GM23338 (cell line): Measurements from ENCODE around the gene MLLT3. TPM values are rescaled to one million over a fixed set of nuclear protein-coding genes. Genes with fewer than 3 reads are reported as not detected.
A peak's percentile ranks its signal among the peaks of the same experiment; 100 is the strongest.

Source experiments
- ATAC-seq: fragments of 200-7000 bp; cut with Tn5 transposase; 3 replicates; pipeline ENCODE4 v1.9.1; 2020
- DNase-seq: peaks from one replicate; pipeline ENCODE4 v3.0.0-alpha.2; 2015; ENCODE audit warnings: low spot score
- H2AFZ ChIP-seq: fragments of 200-600 bp; sonication (generic); 2 replicates; pipeline ENCODE4 v1.8.0; 2016; ENCODE audit warnings: antibody characterized with exemption, mild to moderate bottlenecking, moderate library complexity
- H3F3A ChIP-seq: fragments of 200-600 bp; sonication (generic); replicated peaks from 2 replicates; pipeline ENCODE4 v1.8.0; 2017; ENCODE audit warnings: antibody characterized with exemption, mixed run types, low read depth
- H3K27ac ChIP-seq: fragments of 200-600 bp; sonication (generic); 2 replicates; pipeline ENCODE4 v1.6.1; 2016; ENCODE audit warnings: low read depth
- H3K27me3 ChIP-seq: fragments of 200-600 bp; sonication (generic); 2 replicates; pipeline ENCODE4 v1.8.0; 2016; ENCODE audit warnings: mild to moderate bottlenecking, mixed run types, moderate library complexity; ENCODE audit not compliant: insufficient read depth
- H3K36me3 ChIP-seq: fragments of 200-600 bp; sonication (generic); 2 replicates; pipeline ENCODE4 v1.8.0; 2016; ENCODE audit warnings: mild to moderate bottlenecking; ENCODE audit not compliant: insufficient read depth
- H3K4me1 ChIP-seq: fragments of 200-600 bp; sonication (generic); 2 replicates; pipeline ENCODE4 v1.8.0; 2016; ENCODE audit warnings: mild to moderate bottlenecking, moderate library complexity; ENCODE audit not compliant: insufficient read depth
- H3K4me2 ChIP-seq: fragments of 200-600 bp; sonication (generic); 2 replicates; pipeline ENCODE4 v1.7.1; 2017; ENCODE audit warnings: mixed run types
- H3K4me3 ChIP-seq: fragments of 200-600 bp; sonication (generic); 2 replicates; pipeline ENCODE4 v1.6.1; 2016; ENCODE audit warnings: mixed run types
- H3K79me2 ChIP-seq: fragments of 200-600 bp; sonication (generic); replicated peaks from 2 replicates; pipeline ENCODE4 v1.8.0; 2017; ENCODE audit warnings: mild to moderate bottlenecking; ENCODE audit not compliant: insufficient read depth
- H3K9me2 ChIP-seq: fragments of 200-600 bp; sonication (generic); 2 replicates; pipeline ENCODE4 v1.8.0; 2017; ENCODE audit not compliant: insufficient read depth
- H4K20me1 ChIP-seq: fragments of 200-600 bp; sonication (generic); replicated peaks from 2 replicates; pipeline ENCODE4 v1.8.0; 2017; ENCODE audit warnings: mild to moderate bottlenecking; ENCODE audit not compliant: insufficient read depth
- H3K27ac Mint-ChIP-seq: 2 replicates; pipeline ENCODE4 v1.8.0; 2020; ENCODE audit warnings: inconsistent platforms, mild to moderate bottlenecking, moderate library complexity, mixed read lengths
- H3K27me3 Mint-ChIP-seq: 3 replicates; pipeline ENCODE4 v1.8.0; 2022; ENCODE audit warnings: low read depth, mild to moderate bottlenecking, moderate library complexity, mixed read lengths, inconsistent platforms; ENCODE audit not compliant: insufficient read depth, poor library complexity
- H3K36me3 Mint-ChIP-seq: 3 replicates; pipeline ENCODE4 v1.8.0; 2021; ENCODE audit warnings: low read depth, mild to moderate bottlenecking, inconsistent platforms, moderate library complexity, mixed read lengths
- H3K4me1 Mint-ChIP-seq: 3 replicates; pipeline ENCODE4 v1.8.0; 2020; ENCODE audit warnings: mild to moderate bottlenecking, inconsistent platforms, mixed read lengths
- H3K4me3 Mint-ChIP-seq: 3 replicates; pipeline ENCODE4 v1.8.0; 2021; ENCODE audit warnings: moderate library complexity, mild to moderate bottlenecking, inconsistent platforms, mixed read lengths
- H3K9me3 Mint-ChIP-seq: 3 replicates; pipeline ENCODE4 v1.8.0; 2020; ENCODE audit warnings: moderate library complexity, mild to moderate bottlenecking, inconsistent platforms, mixed read lengths
- CREB1 ChIP-seq: fragments of 250-450 bp; sonication (Bioruptor Pico); IDR thresholded peaks from 2 replicates; pipeline ENCODE4 v1.5.0; 2020; ENCODE audit warnings: low read depth, mild to moderate bottlenecking, moderate library complexity
- EZH2 ChIP-seq: fragments of 200-600 bp; sonication (generic); IDR thresholded peaks from one replicate; pipeline ENCODE4 v1.8.0; 2017; ENCODE audit warnings: antibody characterized with exemption, mild to moderate bottlenecking, low read depth; ENCODE audit not compliant: unreplicated experiment
- EZH2phosphoT487 ChIP-seq: fragments of 200-600 bp; sonication (generic); IDR thresholded peaks from one replicate; pipeline ENCODE4 v1.8.1; 2018; ENCODE audit warnings: antibody characterized with exemption; ENCODE audit not compliant: unreplicated experiment
- JUNB ChIP-seq: IDR thresholded peaks from one replicate; pipeline ENCODE4 v1.6.1; 2016; ENCODE audit warnings: antibody characterized with exemption; ENCODE audit not compliant: unreplicated experiment
- NANOG ChIP-seq: IDR thresholded peaks from 2 replicates; pipeline ENCODE4 v1.6.1; 2016; ENCODE audit warnings: antibody characterized with exemption, borderline replicate concordance
- POLR2AphosphoS5 ChIP-seq: IDR thresholded peaks from 2 replicates; pipeline ENCODE4 v1.6.1; 2016; ENCODE audit warnings: antibody characterized with exemption, low read depth
- STAT1 ChIP-seq: IDR thresholded peaks from one replicate; pipeline ENCODE4 v1.6.1; 2016; ENCODE audit warnings: antibody characterized with exemption; ENCODE audit not compliant: unreplicated experiment
- ZNF114 ChIP-seq: fragments of 250-450 bp; sonication (Bioruptor Pico); IDR thresholded peaks from 2 replicates; pipeline ENCODE4 v1.5.0; 2020; ENCODE audit warnings: mild to moderate bottlenecking, moderate library complexity
- ZNF331 ChIP-seq: fragments of 250-450 bp; sonication (Bioruptor Pico); IDR thresholded peaks from 2 replicates; pipeline ENCODE4 v1.5.0; 2020; ENCODE audit warnings: low read depth, mild to moderate bottlenecking, moderate library complexity
- polyA plus RNA-seq: library from polyadenylated mRNA; unstranded; fragments of >200 nt; fragmentation: Nextera tagmentation; extraction: Ambion mirVana; gene quantifications from 2 replicates; pipeline ENCODE4 v1.2.1, GENCODE V29; 2016
- total RNA-seq: library from RNA; depleted of rRNA; stranded (reverse); fragments of >200 nt; shearing (Covaris generic); gene quantifications from 2 replicates; pipeline ENCODE4 v1.2.3, GENCODE V29; 2014
- TF ChIP-seq, protein P1 (sequence below): IDR thresholded peaks from 2 replicates; pipeline ENCODE4 v1.6.1; 2016; ENCODE audit warnings: antibody characterized with exemption
- TF ChIP-seq, protein P2 (sequence below): fragments of 250-450 bp; sonication (Bioruptor Pico); IDR thresholded peaks from 2 replicates; pipeline ENCODE4 v1.5.0; 2020; ENCODE audit warnings: mild to moderate bottlenecking, moderate library complexity
- TF ChIP-seq, protein P3 (sequence below): IDR thresholded peaks from one replicate; pipeline ENCODE4 v1.6.1; 2018; ENCODE audit warnings: antibody characterized with exemption; ENCODE audit not compliant: unreplicated experiment
- TF ChIP-seq, protein P4 (sequence below), 2 experiments: fragments of 200-600 bp in 1 of 2; sonication (generic) in 1 of 2; conservative IDR thresholded peaks; 2 replicates each; pipeline versions ENCODE4 v1.5.1 to v1.6.1; 2016 to 2017; ENCODE audit warnings: antibody characterized with exemption in 2 of 2, low read depth in 2 of 2, mild to moderate bottlenecking in 2 of 2, moderate library complexity in 1 of 2

The MLLT3 gene
- total and polyA plus RNA-seq, 2 experiments from 2014 or later = 7.5 to 9.5 TPM

DNA sequence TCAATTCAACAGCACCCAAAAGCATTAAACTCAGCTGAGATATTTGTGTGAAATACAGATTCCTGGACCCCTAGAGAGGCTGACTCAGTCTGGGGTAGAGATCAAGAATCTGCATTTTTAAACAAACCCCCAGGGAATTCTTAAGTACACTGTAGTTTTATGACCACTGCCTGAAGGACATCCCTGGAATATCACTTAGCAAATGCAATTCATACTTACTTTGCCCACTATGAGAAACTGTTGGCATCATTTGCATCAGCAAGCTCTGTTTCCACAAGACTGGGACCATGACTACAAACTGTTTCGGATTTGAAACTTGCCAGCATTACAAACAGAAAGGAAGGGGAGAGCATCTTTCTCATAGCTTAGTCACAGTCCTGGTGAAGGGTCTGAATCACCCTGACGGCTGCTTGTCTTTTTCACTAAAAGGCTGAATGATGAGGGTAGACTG, 63.7 kb downstream of the MLLT3 start:
- no peaks in the 10 kb centered on the region for H3K27me3 ChIP-seq
- peak; percentile 37 for DNase-seq
- peak; percentile 76 for ATAC-seq
- no peaks in the 10 kb centered on the region; the same call in 1 of the 2 replicates for H4K20me1 ChIP-seq
- H3K9me2 ChIP-seq = no peaks in the 10 kb centered on the region
- Mint-ChIP-seq H3K36me3 (no peaks in the 10 kb centered on the region), H3K27me3 (no peaks in the 10 kb centered on the region), H3K27ac (no peak overlapping the region; the same call in 1 of the 2 replicates), H3K4me1 (peaks cover 36% of the 10 kb centered on the region), H3K4me3 (no peak overlapping the region), H3K9me3 (no peaks in the 10 kb centered on the region)
- H3K79me2 ChIP-seq = no peaks in the 10 kb centered on the region
- peak overlapping the region; percentile 23; the same call in 1 of the 2 replicates for H3K4me2 ChIP-seq
- H3K4me1 ChIP-seq = peaks cover 15% of the 10 kb centered on the region
- no peaks in the 10 kb centered on the region for H3K36me3 ChIP-seq
- TF ChIP-seq STAT1 (no peak), POLR2AphosphoS5 (no peak), ZNF331 (CRISPR knock-in tag) (no peak), ZNF114 (CRISPR knock-in tag) (no peak), JUNB (no peak), EZH2phosphoT487 (no peak), NANOG (no peak), EZH2 (no peak), CREB1 (CRISPR knock-in tag) (no peak)
- TF ChIP-seq, protein P1, sequence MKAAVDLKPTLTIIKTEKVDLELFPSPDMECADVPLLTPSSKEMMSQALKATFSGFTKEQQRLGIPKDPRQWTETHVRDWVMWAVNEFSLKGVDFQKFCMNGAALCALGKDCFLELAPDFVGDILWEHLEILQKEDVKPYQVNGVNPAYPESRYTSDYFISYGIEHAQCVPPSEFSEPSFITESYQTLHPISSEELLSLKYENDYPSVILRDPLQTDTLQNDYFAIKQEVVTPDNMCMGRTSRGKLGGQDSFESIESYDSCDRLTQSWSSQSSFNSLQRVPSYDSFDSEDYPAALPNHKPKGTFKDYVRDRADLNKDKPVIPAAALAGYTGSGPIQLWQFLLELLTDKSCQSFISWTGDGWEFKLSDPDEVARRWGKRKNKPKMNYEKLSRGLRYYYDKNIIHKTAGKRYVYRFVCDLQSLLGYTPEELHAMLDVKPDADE = no peak
- TF ChIP-seq, protein P2, sequence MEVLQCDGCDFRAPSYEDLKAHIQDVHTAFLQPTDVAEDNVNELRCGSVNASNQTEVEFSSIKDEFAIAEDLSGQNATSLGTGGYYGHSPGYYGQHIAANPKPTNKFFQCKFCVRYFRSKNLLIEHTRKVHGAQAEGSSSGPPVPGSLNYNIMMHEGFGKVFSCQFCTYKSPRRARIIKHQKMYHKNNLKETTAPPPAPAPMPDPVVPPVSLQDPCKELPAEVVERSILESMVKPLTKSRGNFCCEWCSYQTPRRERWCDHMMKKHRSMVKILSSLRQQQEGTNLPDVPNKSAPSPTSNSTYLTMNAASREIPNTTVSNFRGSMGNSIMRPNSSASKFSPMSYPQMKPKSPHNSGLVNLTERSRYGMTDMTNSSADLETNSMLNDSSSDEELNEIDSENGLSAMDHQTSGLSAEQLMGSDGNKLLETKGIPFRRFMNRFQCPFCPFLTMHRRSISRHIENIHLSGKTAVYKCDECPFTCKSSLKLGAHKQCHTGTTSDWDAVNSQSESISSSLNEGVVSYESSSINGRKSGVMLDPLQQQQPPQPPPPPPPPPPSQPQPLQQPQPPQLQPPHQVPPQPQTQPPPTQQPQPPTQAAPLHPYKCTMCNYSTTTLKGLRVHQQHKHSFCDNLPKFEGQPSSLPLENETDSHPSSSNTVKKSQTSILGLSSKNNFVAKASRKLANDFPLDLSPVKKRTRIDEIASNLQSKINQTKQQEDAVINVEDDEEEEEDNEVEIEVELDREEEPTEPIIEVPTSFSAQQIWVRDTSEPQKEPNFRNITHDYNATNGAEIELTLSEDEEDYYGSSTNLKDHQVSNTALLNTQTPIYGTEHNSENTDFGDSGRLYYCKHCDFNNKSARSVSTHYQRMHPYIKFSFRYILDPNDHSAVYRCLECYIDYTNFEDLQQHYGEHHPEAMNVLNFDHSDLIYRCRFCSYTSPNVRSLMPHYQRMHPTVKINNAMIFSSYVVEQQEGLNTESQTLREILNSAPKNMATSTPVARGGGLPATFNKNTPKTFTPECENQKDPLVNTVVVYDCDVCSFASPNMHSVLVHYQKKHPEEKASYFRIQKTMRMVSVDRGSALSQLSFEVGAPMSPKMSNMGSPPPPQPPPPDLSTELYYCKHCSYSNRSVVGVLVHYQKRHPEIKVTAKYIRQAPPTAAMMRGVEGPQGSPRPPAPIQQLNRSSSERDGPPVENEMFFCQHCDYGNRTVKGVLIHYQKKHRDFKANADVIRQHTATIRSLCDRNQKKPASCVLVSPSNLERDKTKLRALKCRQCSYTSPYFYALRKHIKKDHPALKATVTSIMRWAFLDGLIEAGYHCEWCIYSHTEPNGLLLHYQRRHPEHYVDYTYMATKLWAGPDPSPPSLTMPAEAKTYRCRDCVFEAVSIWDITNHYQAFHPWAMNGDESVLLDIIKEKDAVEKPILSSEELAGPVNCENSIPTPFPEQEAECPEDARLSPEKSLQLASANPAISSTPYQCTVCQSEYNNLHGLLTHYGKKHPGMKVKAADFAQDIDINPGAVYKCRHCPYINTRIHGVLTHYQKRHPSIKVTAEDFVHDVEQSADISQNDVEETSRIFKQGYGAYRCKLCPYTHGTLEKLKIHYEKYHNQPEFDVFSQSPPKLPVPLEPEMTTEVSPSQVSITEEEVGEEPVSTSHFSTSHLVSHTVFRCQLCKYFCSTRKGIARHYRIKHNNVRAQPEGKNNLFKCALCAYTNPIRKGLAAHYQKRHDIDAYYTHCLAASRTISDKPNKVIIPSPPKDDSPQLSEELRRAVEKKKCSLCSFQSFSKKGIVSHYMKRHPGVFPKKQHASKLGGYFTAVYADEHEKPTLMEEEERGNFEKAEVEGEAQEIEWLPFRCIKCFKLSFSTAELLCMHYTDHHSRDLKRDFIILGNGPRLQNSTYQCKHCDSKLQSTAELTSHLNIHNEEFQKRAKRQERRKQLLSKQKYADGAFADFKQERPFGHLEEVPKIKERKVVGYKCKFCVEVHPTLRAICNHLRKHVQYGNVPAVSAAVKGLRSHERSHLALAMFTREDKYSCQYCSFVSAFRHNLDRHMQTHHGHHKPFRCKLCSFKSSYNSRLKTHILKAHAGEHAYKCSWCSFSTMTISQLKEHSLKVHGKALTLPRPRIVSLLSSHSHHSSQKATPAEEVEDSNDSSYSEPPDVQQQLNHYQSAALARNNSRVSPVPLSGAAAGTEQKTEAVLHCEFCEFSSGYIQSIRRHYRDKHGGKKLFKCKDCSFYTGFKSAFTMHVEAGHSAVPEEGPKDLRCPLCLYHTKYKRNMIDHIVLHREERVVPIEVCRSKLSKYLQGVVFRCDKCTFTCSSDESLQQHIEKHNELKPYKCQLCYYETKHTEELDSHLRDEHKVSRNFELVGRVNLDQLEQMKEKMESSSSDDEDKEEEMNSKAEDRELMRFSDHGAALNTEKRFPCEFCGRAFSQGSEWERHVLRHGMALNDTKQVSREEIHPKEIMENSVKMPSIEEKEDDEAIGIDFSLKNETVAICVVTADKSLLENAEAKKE (CRISPR knock-in tag) = no peak
- TF ChIP-seq, protein P3, sequence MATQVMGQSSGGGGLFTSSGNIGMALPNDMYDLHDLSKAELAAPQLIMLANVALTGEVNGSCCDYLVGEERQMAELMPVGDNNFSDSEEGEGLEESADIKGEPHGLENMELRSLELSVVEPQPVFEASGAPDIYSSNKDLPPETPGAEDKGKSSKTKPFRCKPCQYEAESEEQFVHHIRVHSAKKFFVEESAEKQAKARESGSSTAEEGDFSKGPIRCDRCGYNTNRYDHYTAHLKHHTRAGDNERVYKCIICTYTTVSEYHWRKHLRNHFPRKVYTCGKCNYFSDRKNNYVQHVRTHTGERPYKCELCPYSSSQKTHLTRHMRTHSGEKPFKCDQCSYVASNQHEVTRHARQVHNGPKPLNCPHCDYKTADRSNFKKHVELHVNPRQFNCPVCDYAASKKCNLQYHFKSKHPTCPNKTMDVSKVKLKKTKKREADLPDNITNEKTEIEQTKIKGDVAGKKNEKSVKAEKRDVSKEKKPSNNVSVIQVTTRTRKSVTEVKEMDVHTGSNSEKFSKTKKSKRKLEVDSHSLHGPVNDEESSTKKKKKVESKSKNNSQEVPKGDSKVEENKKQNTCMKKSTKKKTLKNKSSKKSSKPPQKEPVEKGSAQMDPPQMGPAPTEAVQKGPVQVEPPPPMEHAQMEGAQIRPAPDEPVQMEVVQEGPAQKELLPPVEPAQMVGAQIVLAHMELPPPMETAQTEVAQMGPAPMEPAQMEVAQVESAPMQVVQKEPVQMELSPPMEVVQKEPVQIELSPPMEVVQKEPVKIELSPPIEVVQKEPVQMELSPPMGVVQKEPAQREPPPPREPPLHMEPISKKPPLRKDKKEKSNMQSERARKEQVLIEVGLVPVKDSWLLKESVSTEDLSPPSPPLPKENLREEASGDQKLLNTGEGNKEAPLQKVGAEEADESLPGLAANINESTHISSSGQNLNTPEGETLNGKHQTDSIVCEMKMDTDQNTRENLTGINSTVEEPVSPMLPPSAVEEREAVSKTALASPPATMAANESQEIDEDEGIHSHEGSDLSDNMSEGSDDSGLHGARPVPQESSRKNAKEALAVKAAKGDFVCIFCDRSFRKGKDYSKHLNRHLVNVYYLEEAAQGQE = no peak
- TF ChIP-seq, protein P4, sequence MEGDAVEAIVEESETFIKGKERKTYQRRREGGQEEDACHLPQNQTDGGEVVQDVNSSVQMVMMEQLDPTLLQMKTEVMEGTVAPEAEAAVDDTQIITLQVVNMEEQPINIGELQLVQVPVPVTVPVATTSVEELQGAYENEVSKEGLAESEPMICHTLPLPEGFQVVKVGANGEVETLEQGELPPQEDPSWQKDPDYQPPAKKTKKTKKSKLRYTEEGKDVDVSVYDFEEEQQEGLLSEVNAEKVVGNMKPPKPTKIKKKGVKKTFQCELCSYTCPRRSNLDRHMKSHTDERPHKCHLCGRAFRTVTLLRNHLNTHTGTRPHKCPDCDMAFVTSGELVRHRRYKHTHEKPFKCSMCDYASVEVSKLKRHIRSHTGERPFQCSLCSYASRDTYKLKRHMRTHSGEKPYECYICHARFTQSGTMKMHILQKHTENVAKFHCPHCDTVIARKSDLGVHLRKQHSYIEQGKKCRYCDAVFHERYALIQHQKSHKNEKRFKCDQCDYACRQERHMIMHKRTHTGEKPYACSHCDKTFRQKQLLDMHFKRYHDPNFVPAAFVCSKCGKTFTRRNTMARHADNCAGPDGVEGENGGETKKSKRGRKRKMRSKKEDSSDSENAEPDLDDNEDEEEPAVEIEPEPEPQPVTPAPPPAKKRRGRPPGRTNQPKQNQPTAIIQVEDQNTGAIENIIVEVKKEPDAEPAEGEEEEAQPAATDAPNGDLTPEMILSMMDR (conservative IDR thresholded peaks at IDR 0.05; ENCODE audit: low read depth in 2 of 2) = no peak
- no peak overlapping the region for H3K27ac ChIP-seq
- H2AFZ ChIP-seq = no peak overlapping the region
- no peaks in the 10 kb centered on the region for H3F3A ChIP-seq
- H3K4me3 ChIP-seq = no peak overlapping the region
